GM12874 (cell line): Measurements from ENCODE around the gene TMEM163.

Experiments used
- TF ChIP-seq, protein P1 (sequence below): IDR thresholded peaks from 2 replicates; pipeline ENCODE4 v1.5.1; 2011; ENCODE audit warnings: low read depth, mild to moderate bottlenecking, control low read depth, low read length, moderate library complexity; ENCODE audit not compliant: insufficient read depth

TMEM163 gene

DNA sequence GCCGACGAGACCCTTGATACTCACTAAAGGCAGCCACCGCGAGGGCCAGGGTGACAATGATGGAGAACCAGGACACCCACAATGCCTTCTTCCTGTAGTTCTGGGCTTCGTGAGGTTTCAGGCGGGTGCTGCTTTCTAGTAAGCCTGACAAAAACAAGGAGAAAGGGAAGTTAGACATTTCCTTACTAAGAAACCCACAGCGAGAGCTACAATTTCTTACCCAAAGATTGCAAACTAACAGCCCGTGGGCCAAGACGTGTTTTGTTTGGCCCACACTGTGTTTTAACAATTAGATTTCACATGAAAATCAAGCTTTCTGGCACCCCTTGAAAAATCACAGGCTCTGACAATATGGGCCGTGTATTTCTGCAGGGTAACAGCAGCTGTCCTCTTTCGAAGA lies 5.6 kb downstream of the TMEM163 start:
- TF ChIP-seq, protein P1, sequence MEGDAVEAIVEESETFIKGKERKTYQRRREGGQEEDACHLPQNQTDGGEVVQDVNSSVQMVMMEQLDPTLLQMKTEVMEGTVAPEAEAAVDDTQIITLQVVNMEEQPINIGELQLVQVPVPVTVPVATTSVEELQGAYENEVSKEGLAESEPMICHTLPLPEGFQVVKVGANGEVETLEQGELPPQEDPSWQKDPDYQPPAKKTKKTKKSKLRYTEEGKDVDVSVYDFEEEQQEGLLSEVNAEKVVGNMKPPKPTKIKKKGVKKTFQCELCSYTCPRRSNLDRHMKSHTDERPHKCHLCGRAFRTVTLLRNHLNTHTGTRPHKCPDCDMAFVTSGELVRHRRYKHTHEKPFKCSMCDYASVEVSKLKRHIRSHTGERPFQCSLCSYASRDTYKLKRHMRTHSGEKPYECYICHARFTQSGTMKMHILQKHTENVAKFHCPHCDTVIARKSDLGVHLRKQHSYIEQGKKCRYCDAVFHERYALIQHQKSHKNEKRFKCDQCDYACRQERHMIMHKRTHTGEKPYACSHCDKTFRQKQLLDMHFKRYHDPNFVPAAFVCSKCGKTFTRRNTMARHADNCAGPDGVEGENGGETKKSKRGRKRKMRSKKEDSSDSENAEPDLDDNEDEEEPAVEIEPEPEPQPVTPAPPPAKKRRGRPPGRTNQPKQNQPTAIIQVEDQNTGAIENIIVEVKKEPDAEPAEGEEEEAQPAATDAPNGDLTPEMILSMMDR, result no peak

DNA sequence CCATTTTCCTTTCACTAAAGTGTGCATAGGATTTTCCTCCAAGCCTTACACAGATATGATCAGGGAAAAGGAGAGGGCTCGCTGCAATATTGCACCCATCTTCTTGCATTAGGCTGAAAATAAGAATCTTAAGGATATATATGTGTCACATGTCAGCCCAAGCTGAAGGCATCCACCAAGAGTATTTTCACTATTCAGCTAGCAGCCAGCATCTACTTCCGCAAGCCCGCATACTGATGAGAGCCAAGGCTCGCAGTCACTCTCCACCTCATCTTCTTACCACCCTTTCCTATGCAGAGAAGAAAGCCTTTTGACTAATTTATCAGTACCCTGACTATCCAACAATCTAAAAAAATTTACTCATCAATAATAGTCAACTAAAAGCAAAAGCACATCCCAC lies 6.1 kb downstream of the TMEM163 start:
- TF ChIP-seq, protein P1, result no peak

DNA sequence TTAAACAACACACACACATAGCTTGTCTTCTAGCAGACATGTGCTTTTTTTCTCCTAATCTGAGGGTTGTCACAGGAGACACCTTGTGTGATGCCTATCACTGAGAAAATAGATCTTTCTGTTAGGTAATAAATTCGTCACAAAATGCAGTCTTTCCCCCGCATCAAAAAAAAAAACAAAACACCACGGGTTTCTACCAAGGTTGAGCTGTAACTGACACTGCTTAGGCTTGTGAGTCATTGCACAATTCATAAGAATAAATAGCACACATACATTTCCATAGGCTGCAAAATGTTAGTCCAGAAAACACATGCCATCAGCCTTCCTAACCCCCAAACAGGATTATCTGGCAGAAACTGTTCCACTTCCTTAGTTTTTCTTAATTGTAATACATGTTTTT lies 6.5 kb downstream of the TMEM163 start:
- TF ChIP-seq, protein P1, result no peak

DNA sequence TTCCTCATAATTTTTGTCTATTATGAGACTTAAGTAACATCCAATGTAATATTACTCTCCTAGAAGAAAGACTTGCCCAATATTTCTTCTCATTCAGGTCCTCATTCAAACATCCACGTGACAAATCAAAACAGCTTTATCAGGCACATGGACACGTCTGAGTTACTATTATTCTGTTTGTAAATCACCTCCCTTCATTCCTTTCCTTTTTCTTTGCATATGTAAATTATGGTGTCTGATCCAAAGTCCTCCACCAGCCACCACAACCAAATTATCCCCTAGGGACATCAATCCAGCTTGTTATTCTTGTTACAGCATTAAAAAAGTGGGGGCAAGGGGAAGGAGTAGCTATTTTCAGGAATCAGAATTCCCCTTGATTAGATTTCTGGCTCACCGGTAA lies 7.1 kb downstream of the TMEM163 start:
- TF ChIP-seq, protein P1, result no peak

DNA sequence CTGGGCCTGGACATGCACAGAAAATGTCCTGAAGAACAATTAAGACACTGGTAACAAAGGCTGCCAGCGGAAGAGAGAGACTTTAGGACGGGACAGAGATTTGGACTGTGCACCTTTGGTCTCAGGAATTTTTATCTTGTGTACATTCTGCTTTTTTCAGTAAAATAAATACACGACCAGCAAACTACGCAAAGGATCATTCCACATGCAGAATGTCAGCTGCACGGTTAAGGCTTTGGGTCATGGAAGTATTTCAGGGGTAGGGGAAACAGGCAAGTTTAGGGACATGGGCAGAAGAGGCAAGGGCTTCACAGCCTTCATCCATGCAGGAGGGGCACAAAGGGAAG lies 11.5 kb downstream of the TMEM163 start:
- TF ChIP-seq, protein P1, result no peak

DNA sequence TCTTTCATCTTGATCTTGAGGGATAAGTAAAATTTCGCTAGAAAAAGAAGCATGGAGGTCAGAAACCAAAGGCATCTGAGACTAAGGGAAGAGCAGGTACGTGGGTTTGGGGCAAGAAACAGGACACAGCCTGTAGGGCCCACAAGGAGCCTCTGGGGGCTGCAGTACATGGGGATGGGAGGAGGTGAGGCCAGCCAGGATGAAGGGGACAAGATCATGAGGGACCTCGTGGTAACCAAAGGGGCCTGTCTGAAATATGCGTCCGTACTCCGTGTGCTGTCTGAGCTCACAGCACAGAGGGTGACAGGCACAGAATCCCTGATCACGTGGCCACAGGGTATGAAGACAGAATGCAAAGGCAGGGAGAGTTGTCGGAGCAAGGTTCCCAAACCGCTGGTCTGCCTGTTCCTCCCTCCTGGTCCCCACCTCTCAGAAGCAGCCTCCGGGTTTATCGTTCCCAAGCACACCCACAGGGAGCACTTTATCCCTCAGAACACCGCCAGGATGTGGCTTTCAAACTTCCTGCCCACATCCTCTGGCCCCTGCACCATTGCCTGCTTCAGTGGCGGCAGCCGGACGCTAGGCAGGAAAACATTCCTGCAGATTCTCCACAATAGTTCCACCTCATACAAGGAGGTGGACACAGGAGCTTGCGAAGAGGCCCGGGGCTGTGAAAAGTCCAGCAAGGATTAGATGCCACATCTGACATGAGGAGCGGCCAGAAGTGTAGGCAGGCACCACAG lies 12.0 kb downstream of the TMEM163 start:
- TF ChIP-seq, protein P1, result no peak

DNA sequence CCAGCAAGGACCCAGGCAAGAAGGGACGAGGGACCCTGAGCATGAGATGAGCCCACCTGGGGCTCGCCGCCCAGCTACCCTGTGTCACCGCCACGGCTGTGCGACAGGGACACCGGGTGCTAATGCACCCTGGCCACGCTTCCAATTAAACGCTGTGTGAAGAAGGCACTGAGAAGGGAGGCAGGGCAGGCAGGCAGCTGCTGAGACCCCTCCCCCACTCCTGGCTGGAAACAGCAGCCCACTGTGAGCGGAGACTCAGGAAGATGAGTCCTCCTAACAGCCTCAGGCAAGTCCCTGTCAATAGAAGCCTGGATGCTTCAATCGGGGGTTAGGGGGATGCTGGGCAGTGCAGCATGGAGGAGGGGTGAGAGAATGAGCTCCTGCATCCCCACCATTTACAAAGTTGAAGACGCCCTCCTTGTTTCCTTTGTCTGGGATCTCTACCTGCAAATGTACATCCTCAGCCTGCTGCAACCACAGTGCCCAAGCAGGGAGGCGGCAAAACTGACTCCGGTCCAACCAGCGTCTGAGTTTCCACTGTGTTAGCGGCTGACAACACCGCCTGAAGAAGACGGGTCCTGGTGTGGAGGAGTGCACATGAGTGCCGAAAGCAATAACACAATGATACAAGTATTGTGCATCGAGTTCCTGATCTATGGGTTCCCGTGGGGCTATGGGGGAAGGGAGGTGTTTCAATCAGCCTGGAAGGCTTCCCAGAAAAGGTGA lies 12.8 kb downstream of the TMEM163 start:
- TF ChIP-seq, protein P1, result no peak
